HEK293 (cell line): ENCODE measurements around the gene TUBB2B.

ENCODE experiments used
- CTCF ChIA-PET: fragments of 350-600 bp; formaldehyde crosslinking; extraction: SDS; loops from one replicate; lab custom pipeline; 2021; ENCODE audit warnings: antibody characterized with exemption; lab: Yijun Ruan, JAX
- POLR2A ChIA-PET: fragments of 300-600 bp; formaldehyde crosslinking; extraction: SDS; loops from one replicate; lab custom pipeline; 2020; ENCODE audit warnings: antibody characterized with exemption, inconsistent platforms; lab: Yijun Ruan, JAX
- H3K27ac ChIP-seq: fragments of 200-500 bp; sonication (Bioruptor generic); 2 replicates; pipeline ENCODE4 v1.5.1; 2014; ENCODE audit warnings: low read depth, low read length, control low read depth, inconsistent platforms; ENCODE audit errors: extremely low read depth
- H3K36me3 ChIP-seq, 2 experiments: fragments of 200-500 bp in 1 of 2; sonication (Bioruptor generic) in 1 of 2; 1 replicate in 1 of 2; 2 replicates in 1 of 2; pipeline ENCODE4 v1.5.1; 2014 to 2017; ENCODE audit warnings: inconsistent platforms in 2 of 2, low read length in 2 of 2; ENCODE audit not compliant: control insufficient read depth in 2 of 2, insufficient read depth in 1 of 2
- H3K4me1 ChIP-seq: fragments of 200-500 bp; sonication (Bioruptor generic); 2 replicates; pipeline ENCODE4 v1.5.1; 2014; ENCODE audit warnings: mild to moderate bottlenecking, low read length, inconsistent platforms; ENCODE audit not compliant: control insufficient read depth, insufficient read depth
- H3K4me3 ChIP-seq: 2 replicates; pipeline ENCODE4 v1.5.1; 2011; ENCODE audit warnings: low read depth, mild to moderate bottlenecking, control low read depth, low read length, moderate library complexity
- H3K9me3 ChIP-seq: fragments of 200-500 bp; sonication (Bioruptor generic); 2 replicates; pipeline ENCODE4 v1.5.1; 2014; ENCODE audit warnings: low read depth, low read length, inconsistent platforms; ENCODE audit not compliant: control insufficient read depth, insufficient read depth
- HOXC10 ChIP-seq: sonication (generic); formaldehyde crosslinking; IDR thresholded peaks from 2 replicates; pipeline ENCODE4 v1.8.1; 2023; ENCODE audit warnings: mild to moderate bottlenecking, missing genetic modification reagents
- KLF16 ChIP-seq: fragments of 450-650 bp; formaldehyde crosslinking; IDR thresholded peaks from 2 replicates; pipeline ENCODE4 v1.5.1; 2017; ENCODE audit warnings: missing biosample characterization, missing genetic modification characterization
- MEIS1 ChIP-seq: sonication (generic); formaldehyde crosslinking; IDR thresholded peaks from 2 replicates; pipeline ENCODE4 v1.8.1; 2022; ENCODE audit warnings: missing genetic modification reagents, mild to moderate bottlenecking, borderline replicate concordance
- MYNN ChIP-seq: fragments of 450-650 bp; formaldehyde crosslinking; IDR thresholded peaks from 2 replicates; pipeline ENCODE4 v1.5.1; 2016; ENCODE audit warnings: missing biosample characterization, missing genetic modification characterization, borderline replicate concordance
- OSR2 ChIP-seq: fragments of 450-650 bp; formaldehyde crosslinking; IDR thresholded peaks from 2 replicates; pipeline ENCODE4 v1.5.1; 2016; ENCODE audit warnings: missing biosample characterization, missing genetic modification characterization
- SCRT1 ChIP-seq: fragments of 450-650 bp; formaldehyde crosslinking; IDR thresholded peaks from 2 replicates; pipeline ENCODE4 v1.5.1; 2016; ENCODE audit warnings: missing biosample characterization, missing genetic modification characterization, borderline replicate concordance
- ZBTB1 ChIP-seq: fragments of 450-650 bp; formaldehyde crosslinking; IDR thresholded peaks from 2 replicates; pipeline ENCODE4 v1.5.1; 2016; ENCODE audit warnings: missing biosample characterization, missing genetic modification characterization
- ZBTB20 ChIP-seq: fragments of 450-650 bp; formaldehyde crosslinking; IDR thresholded peaks from 2 replicates; pipeline ENCODE4 v1.5.1; 2016; ENCODE audit warnings: missing biosample characterization, missing genetic modification characterization
- ZFP41 ChIP-seq: fragments of 450-650 bp; formaldehyde crosslinking; IDR thresholded peaks from 2 replicates; pipeline ENCODE4 v1.5.1; 2016; ENCODE audit warnings: missing biosample characterization, missing genetic modification characterization, borderline replicate concordance
- ZNF121 ChIP-seq: fragments of 450-650 bp; formaldehyde crosslinking; IDR thresholded peaks from 2 replicates; pipeline ENCODE4 v1.5.1; 2016; ENCODE audit warnings: missing biosample characterization, missing genetic modification characterization
- ZNF146 ChIP-seq: fragments of 450-650 bp; formaldehyde crosslinking; IDR thresholded peaks from 2 replicates; pipeline ENCODE4 v1.5.1; 2016; ENCODE audit warnings: missing biosample characterization, missing genetic modification characterization
- ZNF211 ChIP-seq: fragments of 450-650 bp; formaldehyde crosslinking; IDR thresholded peaks from 2 replicates; pipeline ENCODE4 v1.5.1; 2016; ENCODE audit warnings: low read depth, missing biosample characterization, missing genetic modification characterization
- ZNF514 ChIP-seq: fragments of 450-650 bp; formaldehyde crosslinking; IDR thresholded peaks from 2 replicates; pipeline ENCODE4 v1.5.1; 2016; ENCODE audit warnings: missing biosample characterization, missing genetic modification characterization
- ZNF549 ChIP-seq: fragments of 450-650 bp; IDR thresholded peaks from 2 replicates; pipeline ENCODE4 v1.5.1; 2018; ENCODE audit warnings: missing biosample characterization, missing genetic modification characterization, mild to moderate bottlenecking, inconsistent platforms, moderate library complexity
- ZNF555 ChIP-seq: fragments of 450-650 bp; formaldehyde crosslinking; conservative IDR thresholded peaks from 2 replicates; pipeline ENCODE4 v1.5.1; 2017; ENCODE audit warnings: missing biosample characterization, mild to moderate bottlenecking, missing genetic modification characterization, inconsistent platforms
- ZNF626 ChIP-seq: fragments of 450-650 bp; sonication (Bioruptor Pico); formaldehyde crosslinking; IDR thresholded peaks from 2 replicates; pipeline ENCODE4 v1.5.1; 2018; ENCODE audit warnings: missing biosample characterization, missing genetic modification characterization, inconsistent platforms
- ZNF658 ChIP-seq: fragments of 450-650 bp; formaldehyde crosslinking; IDR thresholded peaks from 2 replicates; pipeline ENCODE4; 2016; ENCODE audit warnings: missing biosample characterization, missing genetic modification characterization
- ZNF660 ChIP-seq: fragments of 450-650 bp; IDR thresholded peaks from 2 replicates; pipeline ENCODE4 v1.5.1; 2018; ENCODE audit warnings: missing biosample characterization, mild to moderate bottlenecking, missing genetic modification characterization
- TF ChIP-seq, protein P1 (sequence below): fragments of 450-650 bp; formaldehyde crosslinking; conservative IDR thresholded peaks from 2 replicates; pipeline ENCODE4 v1.5.1; 2016; ENCODE audit warnings: low read depth, missing biosample characterization, missing genetic modification characterization
- TF ChIP-seq, protein P2 (sequence below): fragments of 450-650 bp; formaldehyde crosslinking; IDR thresholded peaks from 2 replicates; pipeline ENCODE4 v1.5.1; 2016; ENCODE audit warnings: missing biosample characterization, missing genetic modification characterization
- TF ChIP-seq, protein P3 (sequence below): fragments of 450-650 bp; formaldehyde crosslinking; IDR thresholded peaks from 2 replicates; pipeline ENCODE4 v1.5.1; 2016; ENCODE audit warnings: missing biosample characterization, missing genetic modification characterization, low read depth
- TF ChIP-seq, protein P4 (sequence below): fragments of 450-650 bp; formaldehyde crosslinking; IDR thresholded peaks from 2 replicates; pipeline ENCODE4 v1.5.1; 2016; ENCODE audit warnings: missing biosample characterization, missing genetic modification characterization
- TF ChIP-seq, protein P5 (sequence below): fragments of 450-650 bp; formaldehyde crosslinking; IDR thresholded peaks from 2 replicates; pipeline ENCODE4 v1.5.1; 2017; ENCODE audit warnings: missing biosample characterization, missing genetic modification characterization
- TF ChIP-seq, protein P6 (sequence below): fragments of 450-650 bp; formaldehyde crosslinking; IDR thresholded peaks from 2 replicates; pipeline ENCODE4 v1.5.1; 2016; ENCODE audit warnings: missing biosample characterization, missing genetic modification characterization

The TUBB2B gene

DNA sequence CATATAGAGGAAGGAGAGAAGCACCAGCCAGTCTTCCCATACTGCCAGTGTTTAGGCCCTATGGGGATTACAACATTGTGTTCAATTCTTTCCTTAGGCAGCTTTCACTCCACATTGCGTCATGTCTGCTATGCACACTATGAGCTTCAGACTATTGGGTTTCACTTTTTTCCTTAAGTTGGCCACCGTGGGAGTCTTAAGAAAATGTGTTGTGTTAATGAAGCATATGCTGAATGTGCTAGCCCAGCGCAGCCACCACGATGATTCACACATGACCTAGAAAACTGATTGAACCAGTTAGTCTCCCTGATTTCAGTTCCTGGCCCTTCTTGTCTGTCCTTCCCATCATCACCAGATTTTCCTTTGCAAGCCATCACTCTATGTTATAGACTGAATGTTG, 21.5 kb downstream of the TUBB2B start:
- Histone ChIP-seq H3K4me3 (no peak overlapping the region), H3K4me1 (0 out of 2 replicates have a peak, but pooled peaks cover 3% of the 10 kb centered on the region), H3K36me3 (no peaks in the 10 kb centered on the region), H3K9me3 (no peaks in the 10 kb centered on the region), H3K27ac (no peak overlapping the region)
- POLR2A ChIA-PET = interaction anchor here (1.3 kb wide), 1 partner anchor 43 kb away, joined by 7 read pairs; no protein-coding TSS in a partner anchor
- CTCF ChIA-PET = no interaction called here
- TF ChIP-seq MEIS1 (CRISPR knock-in tag) = no peak
- TF ChIP-seq, protein P1, sequence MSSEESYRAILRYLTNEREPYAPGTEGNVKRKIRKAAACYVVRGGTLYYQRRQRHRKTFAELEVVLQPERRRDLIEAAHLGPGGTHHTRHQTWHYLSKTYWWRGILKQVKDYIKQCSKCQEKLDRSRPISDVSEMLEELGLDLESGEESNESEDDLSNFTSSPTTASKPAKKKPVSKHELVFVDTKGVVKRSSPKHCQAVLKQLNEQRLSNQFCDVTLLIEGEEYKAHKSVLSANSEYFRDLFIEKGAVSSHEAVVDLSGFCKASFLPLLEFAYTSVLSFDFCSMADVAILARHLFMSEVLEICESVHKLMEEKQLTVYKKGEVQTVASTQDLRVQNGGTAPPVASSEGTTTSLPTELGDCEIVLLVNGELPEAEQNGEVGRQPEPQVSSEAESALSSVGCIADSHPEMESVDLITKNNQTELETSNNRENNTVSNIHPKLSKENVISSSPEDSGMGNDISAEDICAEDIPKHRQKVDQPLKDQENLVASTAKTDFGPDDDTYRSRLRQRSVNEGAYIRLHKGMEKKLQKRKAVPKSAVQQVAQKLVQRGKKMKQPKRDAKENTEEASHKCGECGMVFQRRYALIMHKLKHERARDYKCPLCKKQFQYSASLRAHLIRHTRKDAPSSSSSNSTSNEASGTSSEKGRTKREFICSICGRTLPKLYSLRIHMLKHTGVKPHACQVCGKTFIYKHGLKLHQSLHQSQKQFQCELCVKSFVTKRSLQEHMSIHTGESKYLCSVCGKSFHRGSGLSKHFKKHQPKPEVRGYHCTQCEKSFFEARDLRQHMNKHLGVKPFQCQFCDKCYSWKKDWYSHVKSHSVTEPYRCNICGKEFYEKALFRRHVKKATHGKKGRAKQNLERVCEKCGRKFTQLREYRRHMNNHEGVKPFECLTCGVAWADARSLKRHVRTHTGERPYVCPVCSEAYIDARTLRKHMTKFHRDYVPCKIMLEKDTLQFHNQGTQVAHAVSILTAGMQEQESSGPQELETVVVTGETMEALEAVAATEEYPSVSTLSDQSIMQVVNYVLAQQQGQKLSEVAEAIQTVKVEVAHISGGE (tag by site-specific recombination) = no peak
- TF ChIP-seq ZNF549 (tag by site-specific recombination) = no peak
- no peak for TF ChIP-seq ZNF660 (tag by site-specific recombination)
- no peak for TF ChIP-seq ZBTB20 (tag by site-specific recombination)
- no peak for TF ChIP-seq SCRT1
- TF ChIP-seq ZFP41 (tag by site-specific recombination) = no peak
- TF ChIP-seq OSR2 (tag by site-specific recombination) = no peak
- no peak for TF ChIP-seq ZNF555 (tag by site-specific recombination)
- TF ChIP-seq, protein P2, sequence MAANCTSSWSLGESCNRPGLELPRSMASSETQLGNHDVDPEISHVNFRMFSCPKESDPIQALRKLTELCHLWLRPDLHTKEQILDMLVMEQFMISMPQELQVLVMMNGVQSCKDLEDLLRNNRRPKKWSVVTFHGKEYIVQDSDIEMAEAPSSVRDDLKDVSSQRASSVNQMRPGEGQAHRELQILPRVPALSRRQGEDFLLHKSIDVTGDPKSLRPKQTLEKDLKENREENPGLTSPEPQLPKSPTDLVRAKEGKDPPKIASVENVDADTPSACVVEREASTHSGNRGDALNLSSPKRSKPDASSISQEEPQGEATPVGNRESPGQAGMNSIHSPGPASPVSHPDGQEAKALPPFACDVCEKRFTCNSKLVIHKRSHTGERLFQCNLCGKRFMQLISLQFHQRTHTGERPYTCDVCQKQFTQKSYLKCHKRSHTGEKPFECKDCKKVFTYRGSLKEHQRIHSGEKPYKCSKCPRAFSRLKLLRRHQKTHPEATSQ = no peak
- TF ChIP-seq, protein P3, sequence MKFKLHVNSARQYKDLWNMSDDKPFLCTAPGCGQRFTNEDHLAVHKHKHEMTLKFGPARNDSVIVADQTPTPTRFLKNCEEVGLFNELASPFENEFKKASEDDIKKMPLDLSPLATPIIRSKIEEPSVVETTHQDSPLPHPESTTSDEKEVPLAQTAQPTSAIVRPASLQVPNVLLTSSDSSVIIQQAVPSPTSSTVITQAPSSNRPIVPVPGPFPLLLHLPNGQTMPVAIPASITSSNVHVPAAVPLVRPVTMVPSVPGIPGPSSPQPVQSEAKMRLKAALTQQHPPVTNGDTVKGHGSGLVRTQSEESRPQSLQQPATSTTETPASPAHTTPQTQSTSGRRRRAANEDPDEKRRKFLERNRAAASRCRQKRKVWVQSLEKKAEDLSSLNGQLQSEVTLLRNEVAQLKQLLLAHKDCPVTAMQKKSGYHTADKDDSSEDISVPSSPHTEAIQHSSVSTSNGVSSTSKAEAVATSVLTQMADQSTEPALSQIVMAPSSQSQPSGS = no peak
- TF ChIP-seq, protein P4, sequence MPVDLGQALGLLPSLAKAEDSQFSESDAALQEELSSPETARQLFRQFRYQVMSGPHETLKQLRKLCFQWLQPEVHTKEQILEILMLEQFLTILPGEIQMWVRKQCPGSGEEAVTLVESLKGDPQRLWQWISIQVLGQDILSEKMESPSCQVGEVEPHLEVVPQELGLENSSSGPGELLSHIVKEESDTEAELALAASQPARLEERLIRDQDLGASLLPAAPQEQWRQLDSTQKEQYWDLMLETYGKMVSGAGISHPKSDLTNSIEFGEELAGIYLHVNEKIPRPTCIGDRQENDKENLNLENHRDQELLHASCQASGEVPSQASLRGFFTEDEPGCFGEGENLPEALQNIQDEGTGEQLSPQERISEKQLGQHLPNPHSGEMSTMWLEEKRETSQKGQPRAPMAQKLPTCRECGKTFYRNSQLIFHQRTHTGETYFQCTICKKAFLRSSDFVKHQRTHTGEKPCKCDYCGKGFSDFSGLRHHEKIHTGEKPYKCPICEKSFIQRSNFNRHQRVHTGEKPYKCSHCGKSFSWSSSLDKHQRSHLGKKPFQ (tag by site-specific recombination) = no peak
- no peak for TF ChIP-seq ZNF121
- TF ChIP-seq KLF16 = no peak
- no peak for TF ChIP-seq ZNF211 (tag by site-specific recombination)
- TF ChIP-seq ZBTB1 (tag by site-specific recombination) = no peak
- no peak for TF ChIP-seq ZNF146 (tag by site-specific recombination)
- TF ChIP-seq MYNN (tag by site-specific recombination) = no peak

DNA sequence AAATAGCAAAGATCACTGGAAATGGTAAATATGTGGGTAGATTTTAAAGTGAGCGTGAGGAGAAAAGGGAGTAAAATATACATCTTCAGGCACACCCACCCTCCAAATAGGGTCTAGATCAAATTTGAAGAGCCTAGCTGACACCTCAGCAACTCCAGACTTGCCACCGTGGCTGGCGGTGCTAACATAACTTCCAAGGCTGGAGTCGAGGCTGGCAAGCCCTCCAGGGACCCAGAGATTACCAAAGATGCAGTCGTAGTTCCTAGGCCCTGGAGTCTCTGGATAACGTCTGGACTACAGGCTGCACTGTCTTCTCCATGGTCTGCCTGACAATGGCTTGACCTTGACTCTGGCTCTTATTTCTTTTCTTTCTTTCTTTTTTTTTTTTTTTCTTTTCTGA, 22.5 kb downstream of the TUBB2B start:
- Histone ChIP-seq H3K4me3 (no peak overlapping the region), H3K36me3 (no peaks in the 10 kb centered on the region), H3K4me1 (0 out of 2 replicates have a peak, but pooled peaks cover 3% of the 10 kb centered on the region), H3K27ac (no peak overlapping the region), H3K9me3 (no peaks in the 10 kb centered on the region)
- ChIA-PET CTCF (interaction anchor here (0.9 kb wide), 1 partner anchor 47 kb away, joined by 3 read pairs; no protein-coding TSS in a partner anchor), POLR2A (no interaction called here)
- TF ChIP-seq, protein P5, sequence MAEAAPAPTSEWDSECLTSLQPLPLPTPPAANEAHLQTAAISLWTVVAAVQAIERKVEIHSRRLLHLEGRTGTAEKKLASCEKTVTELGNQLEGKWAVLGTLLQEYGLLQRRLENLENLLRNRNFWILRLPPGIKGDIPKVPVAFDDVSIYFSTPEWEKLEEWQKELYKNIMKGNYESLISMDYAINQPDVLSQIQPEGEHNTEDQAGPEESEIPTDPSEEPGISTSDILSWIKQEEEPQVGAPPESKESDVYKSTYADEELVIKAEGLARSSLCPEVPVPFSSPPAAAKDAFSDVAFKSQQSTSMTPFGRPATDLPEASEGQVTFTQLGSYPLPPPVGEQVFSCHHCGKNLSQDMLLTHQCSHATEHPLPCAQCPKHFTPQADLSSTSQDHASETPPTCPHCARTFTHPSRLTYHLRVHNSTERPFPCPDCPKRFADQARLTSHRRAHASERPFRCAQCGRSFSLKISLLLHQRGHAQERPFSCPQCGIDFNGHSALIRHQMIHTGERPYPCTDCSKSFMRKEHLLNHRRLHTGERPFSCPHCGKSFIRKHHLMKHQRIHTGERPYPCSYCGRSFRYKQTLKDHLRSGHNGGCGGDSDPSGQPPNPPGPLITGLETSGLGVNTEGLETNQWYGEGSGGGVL (tag by site-specific recombination) = no peak
- TF ChIP-seq ZNF658 (no peak), ZNF626 (tag by site-specific recombination) (no peak), HOXC10 (CRISPR knock-in tag) (no peak), ZNF514 (no peak)
- TF ChIP-seq, protein P6, sequence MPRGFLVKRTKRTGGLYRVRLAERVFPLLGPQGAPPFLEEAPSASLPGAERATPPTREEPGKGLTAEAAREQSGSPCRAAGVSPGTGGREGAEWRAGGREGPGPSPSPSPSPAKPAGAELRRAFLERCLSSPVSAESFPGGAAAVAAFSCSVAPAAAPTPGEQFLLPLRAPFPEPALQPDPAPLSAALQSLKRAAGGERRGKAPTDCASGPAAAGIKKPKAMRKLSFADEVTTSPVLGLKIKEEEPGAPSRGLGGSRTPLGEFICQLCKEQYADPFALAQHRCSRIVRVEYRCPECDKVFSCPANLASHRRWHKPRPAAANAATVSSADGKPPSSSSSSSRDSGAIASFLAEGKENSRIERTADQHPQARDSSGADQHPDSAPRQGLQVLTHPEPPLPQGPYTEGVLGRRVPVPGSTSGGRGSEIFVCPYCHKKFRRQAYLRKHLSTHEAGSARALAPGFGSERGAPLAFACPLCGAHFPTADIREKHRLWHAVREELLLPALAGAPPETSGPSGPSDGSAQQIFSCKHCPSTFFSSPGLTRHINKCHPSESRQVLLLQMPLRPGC (tag by site-specific recombination) = no peak
